HG02870 (cell line): ENCODE measurements around the gene VILL.
A peak's percentile ranks its signal among the peaks of the same experiment; 100 is the strongest.
"Not testable (repeated sequence)": the region's sequence is repeated elsewhere in the genome, so short reads cannot be mapped to it uniquely, and the experiment has no call there.

Source experiments
- ATAC-seq: cut with Tn5 transposase; IDR thresholded peaks from one replicate; pipeline ENCODE4 v1.9.1; 2021; ENCODE audit warnings: mild to moderate bottlenecking, moderate library complexity; ENCODE audit not compliant: unreplicated experiment

VILL gene

GRCh38 chr3:37985637-37986320 is 4.8 kb upstream of the VILL start:
- no peak for ATAC-seq

GRCh38 chr3:37986479-37987314 is 3.9 kb upstream of the VILL start:
- ATAC-seq = no peak

GRCh38 chr3:37987315-37987697 is 3.3 kb upstream of the VILL start:
- ATAC-seq = no peak

GRCh38 chr3:37987751-37988179 is 2.8 kb upstream of the VILL start:
- no peak for ATAC-seq

GRCh38 chr3:37988376-37988775 is 2.2 kb upstream of the VILL start:
- not testable (repeated sequence) for ATAC-seq

- no peak for ATAC-seq
Measured at GRCh38 chr3:37988931-37989525, 1.6 kb upstream of the VILL start.

- ATAC-seq = no peak
Measured at GRCh38 chr3:37989821-37990480, 635 bp upstream of the VILL start.

GRCh38 chr3:37991109-37991508 is 523 bp downstream of the VILL start:
- ATAC-seq = no peak

GRCh38 chr3:37991823-37992222 is 1.2 kb downstream of the VILL start:
- ATAC-seq = no peak

GRCh38 chr3:37992271-37993066 is 1.9 kb downstream of the VILL start:
- no peak for ATAC-seq

GRCh38 chr3:37993067-37993455 is 2.5 kb downstream of the VILL start:
- ATAC-seq = no peak

GRCh38 chr3:37993460-37993819 is 2.9 kb downstream of the VILL start:
- no peak for ATAC-seq

GRCh38 chr3:37993820-37994638 is 3.4 kb downstream of the VILL start:
- peak; percentile 56 for ATAC-seq

GRCh38 chr3:37994639-37994972 is 4.0 kb downstream of the VILL start:
- ATAC-seq = no peak

- no peak for ATAC-seq
Measured at GRCh38 chr3:37995652-37996641, 5.4 kb downstream of the VILL start.

- peak; percentile 53 for ATAC-seq
Measured at GRCh38 chr3:37996785-37997301, 6.3 kb downstream of the VILL start.

GRCh38 chr3:37997342-37997741 is 6.8 kb downstream of the VILL start:
- no peak for ATAC-seq

- ATAC-seq = no peak
Measured at GRCh38 chr3:37997791-37998370, 7.3 kb downstream of the VILL start.
